IPS-15b (cell line): ENCODE measurements around the gene DGKB.

Source experiments
- H3K27me3 ChIP-seq: one replicate; pipeline ENCODE4 v1.6.1; 2013; ENCODE audit warnings: low read length; ENCODE audit not compliant: control insufficient read depth, insufficient read depth
- H3K36me3 ChIP-seq: one replicate; pipeline ENCODE4 v1.6.1; 2013; ENCODE audit warnings: low read length; ENCODE audit not compliant: control insufficient read depth, insufficient read depth
- H3K4me1 ChIP-seq: one replicate; pipeline ENCODE4 v1.6.1; 2013; ENCODE audit warnings: mild to moderate bottlenecking, low read length; ENCODE audit not compliant: control insufficient read depth, insufficient read depth
- H3K4me3 ChIP-seq: one replicate; pipeline ENCODE4 v1.5.1; 2013; ENCODE audit warnings: low read depth, low read length
- H3K9ac ChIP-seq: one replicate; pipeline ENCODE4 v1.6.1; 2013; ENCODE audit warnings: low read depth, mild to moderate bottlenecking, low read length
- H3K9me3 ChIP-seq: one replicate; pipeline ENCODE4 v1.6.1; 2013; ENCODE audit warnings: mild to moderate bottlenecking, low read length; ENCODE audit not compliant: control insufficient read depth, insufficient read depth

Gene DGKB

DNA sequence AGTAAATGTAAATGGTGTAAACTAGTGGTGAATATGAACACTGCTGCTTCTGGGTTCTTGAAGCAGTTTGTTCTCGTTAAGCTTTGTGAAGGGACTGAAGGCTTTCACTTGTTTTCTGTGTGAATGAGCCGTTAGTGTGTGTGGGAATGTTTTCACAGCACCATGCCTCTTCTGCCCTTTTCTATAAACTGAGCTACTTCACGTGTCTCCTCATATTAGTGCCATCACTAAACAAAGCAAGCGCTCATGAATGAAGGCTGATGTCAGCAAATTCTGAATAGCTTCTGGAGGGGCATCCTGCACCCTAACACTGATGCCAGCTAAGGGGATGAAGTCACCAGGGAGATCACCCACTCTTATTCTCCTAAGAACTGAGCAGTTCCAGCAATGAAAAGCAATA, 707.5 kb downstream of the DGKB start:
- Histone ChIP-seq H3K9me3 (no peaks in the 10 kb centered on the region), H3K27me3 (no peaks in the 10 kb centered on the region), H3K4me3 (no peak overlapping the region), H3K9ac (no peak overlapping the region), H3K4me1 (no peaks in the 10 kb centered on the region), H3K36me3 (no peaks in the 10 kb centered on the region)

DNA sequence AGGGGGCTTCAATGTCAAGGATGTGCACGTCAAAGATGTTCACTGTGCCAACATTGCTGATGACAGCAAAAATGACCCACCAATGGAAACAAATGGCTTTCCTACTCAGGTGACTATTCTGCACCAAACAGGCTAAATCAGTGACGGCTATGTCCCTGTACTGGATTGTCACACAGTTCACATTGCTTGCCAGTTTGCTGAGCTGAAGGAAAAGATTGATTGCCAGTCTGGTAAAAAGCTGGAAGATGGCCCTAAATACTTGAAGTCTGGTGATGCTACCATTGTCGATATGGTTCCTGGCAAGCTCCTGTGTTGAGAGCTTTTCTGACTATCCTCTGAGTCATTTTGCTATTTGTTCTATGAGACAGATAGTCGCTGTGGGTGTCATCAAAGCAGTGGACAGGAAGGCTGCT, 710.9 kb downstream of the DGKB start:
- H3K27me3 ChIP-seq: no peaks in the 10 kb centered on the region
- no peaks in the 10 kb centered on the region for H3K4me1 ChIP-seq
- H3K9ac ChIP-seq: no peak overlapping the region
- H3K9me3 ChIP-seq: no peaks in the 10 kb centered on the region
- no peaks in the 10 kb centered on the region for H3K36me3 ChIP-seq
- H3K4me3 ChIP-seq: no peak overlapping the region

DNA sequence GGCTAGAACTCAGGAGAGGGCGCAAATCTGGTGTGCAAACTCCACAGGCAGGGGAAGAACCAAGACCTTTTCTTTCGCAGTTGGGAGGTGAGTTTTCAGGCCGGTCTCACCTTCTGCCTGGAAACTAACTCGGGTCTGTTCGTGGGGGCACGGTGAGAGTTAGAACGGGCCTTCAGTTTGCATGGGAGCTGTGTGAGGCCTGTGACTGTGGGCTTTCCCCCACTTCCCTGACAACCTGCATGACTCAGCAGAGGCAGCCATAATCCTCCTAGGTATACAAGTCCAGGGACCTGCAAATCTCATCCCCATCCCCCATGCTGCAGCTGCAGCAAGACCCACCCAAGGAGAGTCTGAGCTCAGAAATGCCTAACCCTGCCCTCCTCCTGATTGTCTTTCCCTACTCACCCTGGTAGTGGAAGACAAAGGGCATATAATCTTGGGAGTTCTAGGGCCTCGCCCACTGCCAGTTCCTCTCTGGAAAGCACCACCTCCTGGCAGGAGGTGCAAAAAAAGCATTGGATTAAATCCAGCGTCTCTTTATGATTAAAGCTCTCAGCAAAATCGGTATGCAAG, 718.2 kb downstream of the DGKB start:
- H3K9ac ChIP-seq: no peak overlapping the region
- H3K9me3 ChIP-seq: no peaks in the 10 kb centered on the region
- no peak overlapping the region for H3K4me3 ChIP-seq
- H3K27me3 ChIP-seq: no peaks in the 10 kb centered on the region
- no peaks in the 10 kb centered on the region for H3K4me1 ChIP-seq
- no peaks in the 10 kb centered on the region for H3K36me3 ChIP-seq

DNA sequence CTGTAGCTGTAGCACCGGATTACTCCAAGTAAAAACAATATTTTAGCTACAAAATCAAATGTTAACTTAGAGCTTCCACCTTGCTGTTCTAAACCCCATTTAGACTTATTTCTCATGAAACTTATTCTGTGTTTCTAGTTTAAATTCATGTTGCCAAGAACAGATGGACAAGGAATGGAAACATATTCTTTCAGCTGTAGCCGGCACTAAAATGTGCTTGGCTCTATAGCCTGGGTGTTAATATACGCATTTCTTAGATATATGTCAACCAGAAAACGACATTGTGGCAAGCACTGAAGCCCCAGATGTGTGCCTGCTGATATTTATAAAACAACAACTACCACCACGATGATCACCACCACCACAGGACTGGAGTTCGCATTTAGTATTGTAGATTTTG, 722.8 kb downstream of the DGKB start:
- Histone ChIP-seq H3K36me3 (no peaks in the 10 kb centered on the region), H3K4me1 (no peaks in the 10 kb centered on the region), H3K4me3 (no peak overlapping the region), H3K9me3 (no peaks in the 10 kb centered on the region), H3K27me3 (no peaks in the 10 kb centered on the region), H3K9ac (no peak overlapping the region)

DNA sequence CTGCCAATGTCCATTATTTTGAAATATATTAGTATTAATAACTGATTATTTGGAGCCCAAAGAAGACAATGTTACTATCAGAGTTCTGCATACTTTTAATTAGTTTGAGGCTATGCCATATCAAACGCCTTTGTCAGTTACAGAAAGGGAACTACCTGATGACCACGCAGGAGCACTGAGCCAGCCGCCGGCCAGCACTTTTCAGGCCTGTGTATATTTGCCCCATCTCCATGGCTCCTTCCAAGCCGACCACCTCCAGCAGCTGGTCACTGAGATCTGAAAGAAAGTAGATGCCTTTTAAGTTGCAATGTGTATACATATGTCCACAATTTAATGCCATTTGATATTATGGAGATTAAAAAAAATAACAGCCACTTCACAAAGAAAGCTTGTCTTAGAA, 724.7 kb downstream of the DGKB start:
- Histone ChIP-seq H3K9ac (no peak overlapping the region), H3K4me1 (no peaks in the 10 kb centered on the region), H3K9me3 (no peaks in the 10 kb centered on the region), H3K27me3 (no peaks in the 10 kb centered on the region), H3K36me3 (no peaks in the 10 kb centered on the region), H3K4me3 (no peak overlapping the region)

DNA sequence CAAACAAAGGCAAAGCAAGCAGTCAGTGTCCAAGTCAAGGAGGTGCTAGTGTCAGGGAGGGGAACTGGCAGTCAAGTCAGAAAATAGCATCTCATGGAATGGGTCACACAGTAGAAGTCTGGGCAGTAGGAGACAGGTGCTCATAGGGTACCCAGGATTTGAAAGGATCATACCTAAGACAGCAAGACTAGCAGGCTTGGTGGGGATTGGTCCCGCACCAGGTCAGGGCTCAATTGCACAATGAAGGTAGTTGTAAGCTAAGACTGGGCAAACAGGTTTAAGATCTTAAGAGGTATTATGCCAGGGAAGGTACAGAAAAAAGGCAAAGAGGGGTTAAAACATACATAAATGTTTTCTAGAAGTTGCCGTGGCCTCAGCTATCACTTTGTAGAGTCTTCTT, 731.7 kb downstream of the DGKB start:
- Histone ChIP-seq H3K4me3 (no peak overlapping the region), H3K9me3 (no peaks in the 10 kb centered on the region), H3K36me3 (no peaks in the 10 kb centered on the region), H3K9ac (no peak overlapping the region), H3K27me3 (no peaks in the 10 kb centered on the region), H3K4me1 (no peaks in the 10 kb centered on the region)

DNA sequence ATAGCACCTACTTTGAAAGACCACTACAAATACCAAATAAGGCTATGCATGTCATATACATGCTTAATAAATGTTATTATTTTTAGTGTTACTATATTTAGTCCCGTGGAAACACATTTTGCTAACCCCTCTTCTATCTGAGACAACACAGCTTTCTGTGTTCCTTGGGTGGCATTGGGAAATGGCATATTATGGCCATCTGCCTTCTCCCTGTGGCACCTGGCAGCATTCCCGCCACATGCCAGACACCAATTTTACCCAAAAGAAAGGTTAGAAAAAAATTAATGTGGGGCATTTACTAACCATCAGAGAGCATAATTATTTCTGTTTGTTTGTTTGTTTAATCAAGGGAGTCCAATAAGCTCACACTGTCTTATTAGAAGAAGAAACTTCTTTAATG, 744.4 kb downstream of the DGKB start:
- no peaks in the 10 kb centered on the region for H3K9me3 ChIP-seq
- no peaks in the 10 kb centered on the region for H3K27me3 ChIP-seq
- no peaks in the 10 kb centered on the region for H3K36me3 ChIP-seq
- peaks cover 5% of the 10 kb centered on the region for H3K4me1 ChIP-seq
- H3K4me3 ChIP-seq: no peak overlapping the region
- no peak overlapping the region for H3K9ac ChIP-seq

DNA sequence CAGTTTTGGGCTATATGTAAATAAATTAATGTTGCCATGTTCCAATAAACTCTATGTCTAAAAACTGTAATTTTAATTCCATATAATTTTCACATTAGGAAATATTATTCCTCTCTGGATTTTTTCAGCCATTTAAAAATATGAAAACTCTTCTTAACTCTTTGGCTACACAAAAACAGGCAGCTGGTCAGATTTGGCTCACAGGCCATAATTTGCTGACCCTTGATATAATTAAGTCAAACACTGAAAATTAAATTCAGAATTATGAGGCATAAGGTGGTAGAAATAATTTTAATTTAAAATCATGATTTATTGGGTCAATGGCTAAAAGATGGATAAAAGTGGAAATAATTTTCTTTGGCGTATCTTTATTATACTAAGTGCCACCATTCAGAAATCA, 746.1 kb downstream of the DGKB start:
- Histone ChIP-seq H3K36me3 (no peaks in the 10 kb centered on the region), H3K9ac (no peak overlapping the region), H3K4me3 (no peak overlapping the region), H3K9me3 (no peaks in the 10 kb centered on the region), H3K4me1 (peaks cover 6% of the 10 kb centered on the region), H3K27me3 (no peaks in the 10 kb centered on the region)

DNA sequence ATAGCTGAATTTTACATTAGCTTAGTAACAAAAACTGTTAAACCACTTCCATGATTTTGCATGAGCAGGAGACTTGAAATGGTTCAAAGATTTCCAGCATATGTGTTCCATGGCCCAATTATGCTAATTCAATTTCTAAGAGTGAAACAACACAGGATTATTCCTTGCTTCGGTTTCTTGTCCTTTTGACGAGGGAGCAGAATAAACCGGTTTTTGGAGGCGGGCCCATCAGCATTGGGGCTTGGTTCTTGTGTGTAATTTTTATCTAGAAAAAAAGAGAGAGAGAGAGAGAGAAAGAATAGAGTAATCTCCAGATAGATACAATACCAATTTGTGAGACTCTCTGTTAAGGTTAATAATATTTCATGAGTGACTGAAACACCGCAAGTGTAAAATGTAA, 753.6 kb downstream of the DGKB start:
- no peaks in the 10 kb centered on the region for H3K27me3 ChIP-seq
- no peak overlapping the region for H3K9ac ChIP-seq
- no peaks in the 10 kb centered on the region for H3K9me3 ChIP-seq
- no peak overlapping the region for H3K4me3 ChIP-seq
- H3K36me3 ChIP-seq: no peaks in the 10 kb centered on the region
- H3K4me1 ChIP-seq: peaks cover 6% of the 10 kb centered on the region

DNA sequence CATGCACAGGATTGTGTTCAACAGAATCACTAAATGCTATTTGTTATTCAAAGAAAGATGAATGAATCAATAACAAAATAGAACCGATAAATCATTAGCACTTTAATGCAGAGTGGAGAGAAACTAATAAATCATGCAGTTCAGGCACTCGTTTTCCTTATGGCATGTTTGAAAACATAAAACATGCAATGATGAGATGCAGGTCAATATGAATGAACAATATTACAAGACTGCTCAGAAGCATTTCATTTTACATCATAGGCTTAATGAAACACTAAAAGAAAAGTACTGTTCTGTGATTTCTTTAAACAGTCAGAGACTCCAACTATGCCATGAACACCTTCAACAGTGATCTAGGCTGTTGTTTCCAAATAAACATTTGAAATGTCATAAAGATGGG, 755.0 kb downstream of the DGKB start:
- Histone ChIP-seq H3K9me3 (no peaks in the 10 kb centered on the region), H3K9ac (no peak overlapping the region), H3K4me3 (no peak overlapping the region), H3K36me3 (no peaks in the 10 kb centered on the region), H3K27me3 (no peaks in the 10 kb centered on the region), H3K4me1 (no peaks in the 10 kb centered on the region)

DNA sequence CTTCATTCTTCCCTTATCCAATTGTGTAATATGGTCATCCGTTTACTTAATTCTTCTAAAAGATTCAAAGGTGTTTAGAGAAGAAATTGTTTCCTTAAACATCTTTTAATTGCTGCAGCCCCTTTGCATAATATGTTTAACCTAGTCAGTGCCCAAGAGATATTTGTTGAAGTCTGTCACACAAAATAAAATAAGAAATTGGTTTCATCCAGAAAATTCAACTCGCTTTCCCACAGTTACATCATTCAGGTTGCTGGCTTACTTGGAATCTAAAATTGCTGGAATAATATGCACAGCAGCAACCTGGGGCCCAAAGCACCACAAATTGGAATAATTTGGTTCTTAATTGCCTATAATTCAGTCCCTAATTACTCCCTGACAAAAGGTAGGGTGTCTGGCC, 758.0 kb downstream of the DGKB start:
- H3K4me3 ChIP-seq: no peak overlapping the region
- H3K4me1 ChIP-seq: no peaks in the 10 kb centered on the region
- H3K9ac ChIP-seq: no peak overlapping the region
- H3K36me3 ChIP-seq: no peaks in the 10 kb centered on the region
- no peaks in the 10 kb centered on the region for H3K9me3 ChIP-seq
- no peaks in the 10 kb centered on the region for H3K27me3 ChIP-seq

DNA sequence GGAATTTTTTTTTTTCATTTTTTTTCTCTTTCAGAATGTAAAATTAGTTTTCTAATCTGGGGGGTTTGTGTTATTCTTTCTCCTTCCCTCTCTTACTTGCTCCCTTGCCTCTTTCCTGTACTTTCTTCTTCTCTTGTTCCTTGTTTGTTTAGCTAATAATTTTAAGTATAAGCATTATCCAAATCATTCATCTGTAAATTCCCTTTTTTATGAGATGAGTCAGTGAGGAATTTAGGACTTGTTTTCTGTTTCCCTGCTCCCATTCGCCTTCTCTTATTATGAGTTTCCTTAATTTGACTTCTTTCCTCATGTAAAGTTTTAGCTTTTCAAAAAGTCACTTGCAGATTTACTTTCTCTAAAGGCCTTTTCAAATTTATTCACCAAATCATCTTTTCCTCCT, 758.4 kb downstream of the DGKB start:
- Histone ChIP-seq H3K4me3 (no peak overlapping the region), H3K9ac (no peak overlapping the region), H3K27me3 (no peaks in the 10 kb centered on the region), H3K9me3 (no peaks in the 10 kb centered on the region), H3K36me3 (no peaks in the 10 kb centered on the region), H3K4me1 (no peaks in the 10 kb centered on the region)

DNA sequence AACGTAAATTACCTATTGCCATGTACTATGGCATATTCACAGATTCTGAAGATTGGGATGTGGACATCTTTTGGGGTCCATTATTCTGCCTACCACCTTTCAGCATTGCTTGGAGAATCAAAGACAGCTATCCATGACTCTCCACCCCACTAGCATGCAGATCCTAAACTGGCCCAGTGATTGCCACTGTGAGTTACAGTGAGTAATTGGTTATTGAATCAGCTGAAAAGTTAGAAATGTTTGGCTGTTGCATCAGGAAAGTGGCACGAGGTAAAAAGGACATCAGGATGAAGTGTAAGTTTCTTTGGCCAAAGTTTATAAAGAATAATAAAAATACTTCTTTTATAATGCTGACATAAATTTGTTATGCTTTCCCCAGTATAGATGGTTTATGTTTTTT, 764.9 kb downstream of the DGKB start:
- Histone ChIP-seq H3K9ac (no peak overlapping the region), H3K9me3 (no peaks in the 10 kb centered on the region)

More for the DNA sequence above, 764.9 kb downstream of the DGKB start:
- Histone ChIP-seq H3K36me3 (no peaks in the 10 kb centered on the region), H3K27me3 (no peaks in the 10 kb centered on the region), H3K4me1 (no peaks in the 10 kb centered on the region), H3K4me3 (no peak overlapping the region)
